CD14-positive monocyte (primary cell): ENCODE data around the gene EPHA3. TPM values are rescaled to one million over a fixed set of nuclear protein-coding genes. Genes with fewer than 3 reads are reported as not detected.

ENCODE experiments used
- DNase-seq, 3 donors: peaks; one replicate each; pipeline ENCODE4 v3.0.0-alpha.2; 2011 to 2022
- H2AFZ ChIP-seq: 2 replicates; pipeline ENCODE4 v1.6.0; 2012; ENCODE audit warnings: mild to moderate bottlenecking, low read depth, low read length, inconsistent platforms; ENCODE audit not compliant: insufficient read depth, poor library complexity, severe bottlenecking
- H3K27ac ChIP-seq, 2 donors: 1 replicate in 1 of 2; 2 replicates in 1 of 2; pipeline ENCODE4 v1.5.1; 2012 to 2013; ENCODE audit warnings: low read length in 2 of 2, control low read depth in 1 of 2, inconsistent platforms in 1 of 2, low read depth in 1 of 2, mild to moderate bottlenecking in 1 of 2
- H3K27me3 ChIP-seq, 2 donors: one replicate each; pipeline versions ENCODE4 v1.6.0 to v1.6.1; 2011 to 2013; ENCODE audit warnings: low read length in 2 of 2; ENCODE audit not compliant: control insufficient read depth in 2 of 2, insufficient read depth in 2 of 2
- H3K36me3 ChIP-seq, 2 donors: replicated peaks in 1 of 2; 1 replicate in 1 of 2; 2 replicates in 1 of 2; pipeline versions ENCODE4 v1.5.1 to v1.6.1; 2012 to 2013; ENCODE audit warnings: low read length in 2 of 2, control low read depth in 1 of 2, inconsistent platforms in 1 of 2, mild to moderate bottlenecking in 1 of 2; ENCODE audit not compliant: insufficient read depth in 2 of 2, control insufficient read depth in 1 of 2
- H3K4me1 ChIP-seq, 2 donors: 1 replicate in 1 of 2; 2 replicates in 1 of 2; pipeline versions ENCODE4 v1.5.1 to v1.6.1; 2012 to 2013; ENCODE audit warnings: low read length in 2 of 2, control low read depth in 1 of 2, inconsistent platforms in 1 of 2, mild to moderate bottlenecking in 1 of 2, moderate library complexity in 1 of 2; ENCODE audit not compliant: insufficient read depth in 2 of 2, control insufficient read depth in 1 of 2
- H3K4me2 ChIP-seq: replicated peaks from 2 replicates; pipeline ENCODE3; 2012; ENCODE audit warnings: low read length, moderate library complexity, mild to moderate bottlenecking; ENCODE audit not compliant: poor library complexity, severe bottlenecking; ENCODE audit errors: extremely low read depth
- H3K4me3 ChIP-seq, 3 experiments: fragments of 200-600 bp in 1 of 3; sonication (generic) in 1 of 3; replicated peaks in 1 of 3; 1 replicate in 2 of 3; 2 replicates in 1 of 3; pipeline ENCODE4 v1.5.1; 2011 to 2013; ENCODE audit warnings: low read length in 3 of 3, mild to moderate bottlenecking in 3 of 3, control low read depth in 2 of 3, low read depth in 2 of 3, inconsistent platforms in 1 of 3, moderate library complexity in 1 of 3
- H3K79me2 ChIP-seq: 2 replicates; pipeline ENCODE4 v1.6.0; 2012; ENCODE audit warnings: mild to moderate bottlenecking, control low read depth, inconsistent platforms, low read length, moderate library complexity; ENCODE audit not compliant: insufficient read depth
- H3K9ac ChIP-seq: 2 replicates; pipeline ENCODE4 v1.6.0; 2017; ENCODE audit warnings: low read length, mild to moderate bottlenecking; ENCODE audit not compliant: insufficient read depth, poor library complexity, severe bottlenecking
- H3K9me3 ChIP-seq, 2 donors: replicated peaks in 1 of 2; 1 replicate in 1 of 2; 2 replicates in 1 of 2; pipeline versions ENCODE4 v1.5.1 to v1.6.1; 2012 to 2013; ENCODE audit warnings: low read length in 2 of 2, control low read depth in 1 of 2; ENCODE audit not compliant: control insufficient read depth in 1 of 2, insufficient read depth in 1 of 2
- H4K20me1 ChIP-seq: 2 replicates; pipeline ENCODE4 v1.6.0; 2012; ENCODE audit warnings: mild to moderate bottlenecking, low read length, control low read depth, moderate library complexity; ENCODE audit not compliant: insufficient read depth
- H3K27ac Mint-ChIP-seq, 7 donors: one replicate each; pipeline ENCODE4 v1.8.0; 2020; ENCODE audit warnings: mild to moderate bottlenecking in 7 of 7, mixed read lengths in 7 of 7, moderate library complexity in 6 of 7, inconsistent platforms in 2 of 7
- H3K27me3 Mint-ChIP-seq, 3 donors: one replicate each; pipeline ENCODE4 v1.8.0; 2021 to 2022; ENCODE audit warnings: low read depth in 3 of 3, mild to moderate bottlenecking in 3 of 3, mixed read lengths in 3 of 3, moderate library complexity in 3 of 3, inconsistent platforms in 1 of 3
- H3K36me3 Mint-ChIP-seq, 2 donors: one replicate each; pipeline ENCODE4 v1.8.0; 2020; ENCODE audit warnings: mixed read lengths in 2 of 2, inconsistent platforms in 1 of 2, mild to moderate bottlenecking in 1 of 2
- H3K4me1 Mint-ChIP-seq: one replicate; pipeline ENCODE4 v1.8.0; 2020; ENCODE audit warnings: mild to moderate bottlenecking, mixed read lengths
- H3K4me3 Mint-ChIP-seq, 2 donors: one replicate each; pipeline ENCODE4 v1.8.0; 2020; ENCODE audit warnings: mild to moderate bottlenecking in 2 of 2, mixed read lengths in 2 of 2, moderate library complexity in 1 of 2
- H3K9me3 Mint-ChIP-seq, 7 donors: one replicate each; pipeline ENCODE4 v1.8.0; 2020 to 2022; ENCODE audit warnings: mixed read lengths in 7 of 7, mild to moderate bottlenecking in 6 of 7, moderate library complexity in 6 of 7, inconsistent platforms in 2 of 7
- CTCF ChIP-seq: fragments of 200-600 bp; IDR thresholded peaks from one replicate; pipeline ENCODE4 v1.8.0; 2022; ENCODE audit warnings: antibody characterized with exemption, mild to moderate bottlenecking
- WGBS: methylation state at CpG from one replicate; pipeline ENCODE4 v1.1.5; 2013; ENCODE audit warnings: missing lambda C conversion rate; ENCODE audit not compliant: insufficient coverage; 5-methylcytosine and 5-hydroxymethylcytosine counted together
- intact Hi-C, 2 donors: fragments of 100-400 bp; cut with micrococcal nuclease; formaldehyde crosslinking; loops; one replicate each; pipeline versions ENCODE4 v1.15.0 to v1.15.1; 2023
- polyA plus RNA-seq, 3 donors: library from polyadenylated mRNA; depleted of rRNA in 1 of 3; unstranded in 2 of 3; stranded (reverse) in 1 of 3; fragments of 300-500 nt in 2 of 3; fragments of >200 nt in 1 of 3; fragmentation: Illumina TruSeq in 2 of 3; gene quantifications; 1 replicate in 2 of 3; 2 replicates in 1 of 3; pipeline ENCODE4 v1.2.3, GENCODE V29; 2012 to 2021

Gene EPHA3
- polyA plus RNA-seq, 3 donors, result not detected

- no peaks in the 10 kb centered on the region for H3K27me3 Mint-ChIP-seq
- H3K9me3 Mint-ChIP-seq, result peaks cover 0 to 2% (median 0%) of the 10 kb centered on the region in 7 donors
- H3K36me3 Mint-ChIP-seq, result no peaks in the 10 kb centered on the region
- Histone ChIP-seq H3K4me1 (no peaks in the 10 kb centered on the region), H3K36me3 (no peaks in the 10 kb centered on the region), H3K9me3 (no peaks in the 10 kb centered on the region), H3K79me2 (no peaks in the 10 kb centered on the region), H3K4me2 (no peak overlapping the region), H3K4me3 (no peak overlapping the region), H3K27me3 (no peaks in the 10 kb centered on the region), H3K9ac (no peak overlapping the region), H4K20me1 (no peaks in the 10 kb centered on the region), H3K27ac (no peak overlapping the region), H2AFZ (no peak overlapping the region)
- no peak for TF ChIP-seq CTCF
- no peak for DNase-seq
- intact Hi-C loops, result no loop called here
- H3K27ac Mint-ChIP-seq, result no peak overlapping the region
- H3K4me1 Mint-ChIP-seq, result no peaks in the 10 kb centered on the region
- no CpG with 5 or more reads among the region's 4 CpGs for WGBS
- no peak overlapping the region for H3K4me3 Mint-ChIP-seq
These were observed 77.0 kb downstream of the EPHA3 start for GRCh38 chr3:89184151-89184995.

GRCh38 chr3:89186456-89186855, 79.0 kb downstream of the EPHA3 start:
- H3K4me1 ChIP-seq, result no peaks in the 10 kb centered on the region
- H3K4me3 ChIP-seq, result no peak overlapping the region
- H3K27me3 Mint-ChIP-seq, result no peaks in the 10 kb centered on the region
- no peaks in the 10 kb centered on the region for H3K4me1 Mint-ChIP-seq
- DNase-seq, result no peak
- H3K9me3 Mint-ChIP-seq, result peaks cover 0 to 2% (median 0%) of the 10 kb centered on the region in 7 donors
- no peak overlapping the region for H3K27ac Mint-ChIP-seq
- intact Hi-C loops, result no loop called here
- H3K4me2 ChIP-seq, result no peak overlapping the region
- H3K27ac ChIP-seq, result no peak overlapping the region
- no peaks in the 10 kb centered on the region for H3K9me3 ChIP-seq
- H3K27me3 ChIP-seq, result no peaks in the 10 kb centered on the region
- H3K4me3 Mint-ChIP-seq, result no peak overlapping the region
- H3K36me3 Mint-ChIP-seq, result no peaks in the 10 kb centered on the region
- H2AFZ ChIP-seq, result no peak overlapping the region
- H4K20me1 ChIP-seq, result no peaks in the 10 kb centered on the region
- no CpG with 5 or more reads among the region's 4 CpGs for WGBS
- H3K79me2 ChIP-seq, result no peaks in the 10 kb centered on the region
- H3K36me3 ChIP-seq, result no peaks in the 10 kb centered on the region
- no peak overlapping the region for H3K9ac ChIP-seq
- TF ChIP-seq CTCF, result no peak
